SK-N-SH (cell line): ENCODE measurements around the gene GADL1. TPM values are rescaled to one million over a fixed set of nuclear protein-coding genes. Genes with fewer than 3 reads are reported as not detected.
A peak's percentile ranks its signal among the peaks of the same experiment; 100 is the strongest.

Source experiments
- CTCF ChIA-PET: fragments of 300-600, 350-600 bp; formaldehyde crosslinking; extraction: SDS; loops from one replicate; lab custom pipeline; 2021; lab: Yijun Ruan, JAX
- POLR2A ChIA-PET: fragments of 350-600 bp; sonication (Branson Sonifier 250); formaldehyde crosslinking; extraction: SDS; loops from one replicate; lab custom pipeline; 2020; ENCODE audit warnings: antibody characterized with exemption, inconsistent platforms; lab: Yijun Ruan, JAX
- DNase-seq: peaks from one replicate; pipeline ENCODE4 v3.0.0; 2012
- H2AFZ ChIP-seq: fragments of 200-600 bp; sonication (generic); 2 replicates; pipeline ENCODE4 v1.8.1; 2016; ENCODE audit warnings: antibody characterized with exemption, mild to moderate bottlenecking, low read depth
- H3F3A ChIP-seq: fragments of 200-600 bp; sonication (generic); replicated peaks from 2 replicates; pipeline ENCODE3; 2016; ENCODE audit warnings: antibody characterized with exemption, mild to moderate bottlenecking; ENCODE audit not compliant: insufficient read depth
- H3K27ac ChIP-seq, 2 experiments: fragments of 200-500 bp in 1 of 2; fragments of 200-600 bp in 1 of 2; sonication (Bioruptor generic) in 1 of 2; sonication (generic), shearing (Covaris generic) in 1 of 2; 2 replicates each; pipeline versions ENCODE4 v1.5.1 to v1.6.1; 2014 to 2016; ENCODE audit warnings: low read depth in 2 of 2, inconsistent platforms in 1 of 2, low read length in 1 of 2, mild to moderate bottlenecking in 1 of 2, mixed read lengths in 1 of 2
- H3K27me3 ChIP-seq: fragments of 200-600 bp; sonication (generic), shearing (Covaris generic); 2 replicates; pipeline ENCODE4 v1.6.1; 2016; ENCODE audit warnings: mixed run types; ENCODE audit not compliant: insufficient read depth
- H3K36me3 ChIP-seq, 2 experiments: fragments of 200-500 bp in 1 of 2; fragments of 200-600 bp in 1 of 2; sonication (Bioruptor generic) in 1 of 2; sonication (generic) in 1 of 2; replicated peaks in 1 of 2; 2 replicates each; pipeline versions ENCODE3 to v1.5.1; 2014 to 2016; ENCODE audit warnings: low read length in 1 of 2, mild to moderate bottlenecking in 1 of 2; ENCODE audit not compliant: insufficient read depth in 2 of 2, control insufficient read depth in 1 of 2
- H3K4me1 ChIP-seq, 2 experiments: fragments of 200-500 bp in 1 of 2; fragments of 200-600 bp in 1 of 2; sonication (Bioruptor generic) in 1 of 2; sonication (generic), shearing (Covaris generic) in 1 of 2; 2 replicates each; pipeline versions ENCODE4 v1.5.1 to v1.6.1; 2014 to 2016; ENCODE audit warnings: low read depth in 1 of 2, low read length in 1 of 2, mixed run types in 1 of 2; ENCODE audit not compliant: insufficient read depth in 2 of 2, control insufficient read depth in 1 of 2
- H3K4me2 ChIP-seq: fragments of 200-600 bp; sonication (generic), shearing (Covaris generic); 2 replicates; pipeline ENCODE4 v1.6.1; 2017; ENCODE audit warnings: mixed run types
- H3K4me3 ChIP-seq, 2 experiments: fragments of 200-500 bp in 1 of 2; fragments of 200-600 bp in 1 of 2; sonication (Bioruptor generic) in 1 of 2; sonication (generic), shearing (Covaris generic) in 1 of 2; 2 replicates each; pipeline versions ENCODE4 v1.5.1 to v1.8.1; 2014 to 2016; ENCODE audit warnings: low read depth in 2 of 2, inconsistent platforms in 1 of 2, low read length in 1 of 2, mild to moderate bottlenecking in 1 of 2, mixed read lengths in 1 of 2, moderate library complexity in 1 of 2
- H3K79me2 ChIP-seq: fragments of 200-600 bp; sonication (generic); 2 replicates; pipeline ENCODE4 v1.8.1; 2017; ENCODE audit warnings: mild to moderate bottlenecking; ENCODE audit not compliant: insufficient read depth
- H3K9ac ChIP-seq: fragments of 200-600 bp; sonication (generic); 2 replicates; pipeline ENCODE4 v1.6.1; 2017; ENCODE audit warnings: mixed run types
- H3K9me2 ChIP-seq: fragments of 200-600 bp; sonication (generic); 2 replicates; pipeline ENCODE4 v1.6.1; 2017; ENCODE audit warnings: mixed run types
- H3K9me3 ChIP-seq: fragments of 200-600 bp; sonication (generic); 2 replicates; pipeline ENCODE4 v1.6.1; 2017; ENCODE audit warnings: mixed run types, mild to moderate bottlenecking, moderate library complexity
- H4K20me1 ChIP-seq: fragments of 200-600 bp; sonication (generic); 2 replicates; pipeline ENCODE4 v1.6.1; 2017; ENCODE audit warnings: mild to moderate bottlenecking, mixed run types; ENCODE audit not compliant: insufficient read depth
- FOSL2 ChIP-seq: IDR thresholded peaks from 2 replicates; pipeline ENCODE4 v1.4.0; 2012; ENCODE audit warnings: low read depth, mild to moderate bottlenecking, moderate library complexity, borderline replicate concordance
- JUND ChIP-seq: IDR thresholded peaks from 2 replicates; pipeline ENCODE4 v1.4.0; 2012
- MAX ChIP-seq: IDR thresholded peaks from 2 replicates; pipeline ENCODE4 v1.4.0; 2012; ENCODE audit warnings: low read depth
- MEF2A ChIP-seq: IDR thresholded peaks from 2 replicates; pipeline ENCODE4 v1.4.0; 2012; ENCODE audit warnings: low read depth, borderline replicate concordance
- NFIC ChIP-seq: IDR thresholded peaks from 2 replicates; pipeline ENCODE4 v1.4.0; 2012; ENCODE audit warnings: borderline replicate concordance
- NRF1 ChIP-seq: IDR thresholded peaks from 2 replicates; pipeline ENCODE4 v1.6.1; 2012; ENCODE audit warnings: low read depth, mild to moderate bottlenecking, low read length
- PBX3 ChIP-seq: IDR thresholded peaks from 2 replicates; pipeline ENCODE4; 2012
- RCOR1 ChIP-seq: fragments of 150-350 bp; IDR thresholded peaks from 2 replicates; pipeline ENCODE4 v1.6.1; 2017; ENCODE audit warnings: antibody characterized with exemption, low read length
- YY1 ChIP-seq: IDR thresholded peaks from 2 replicates; pipeline ENCODE4 v1.4.0; 2012; ENCODE audit warnings: low read depth, mild to moderate bottlenecking
- WGBS: methylation state at CpG from one replicate; pipeline ENCODE4 v1.1.6; 2017; ENCODE audit warnings: low lambda C conversion rate; 5-methylcytosine and 5-hydroxymethylcytosine counted together
- polyA plus RNA-seq, 3 experiments: library from polyadenylated mRNA; depleted of rRNA; stranded (reverse); fragments of >200 nt; gene quantifications; 2 replicates each; pipeline ENCODE4 v1.2.3, GENCODE V29; 2012
- TF ChIP-seq, protein P1 (sequence below): IDR thresholded peaks from 2 replicates; pipeline ENCODE4 v1.6.1; 2012; ENCODE audit warnings: mild to moderate bottlenecking, low read depth, low read length, moderate library complexity

Gene GADL1
- polyA plus RNA-seq, 1 of the 3 experiments (the other 2 are of a cell fraction) = not detected

GRCh38 chr3:30752970-30753369, 141.5 kb downstream of the GADL1 start:
- WGBS = 38% methylated on average over 4 of the region's 4 CpGs

GRCh38 chr3:30752491-30752890, 142.0 kb downstream of the GADL1 start:
- H3K27ac ChIP-seq = no peak overlapping the region
- no peaks in the 10 kb centered on the region for H3K27me3 ChIP-seq
- H3K4me1 ChIP-seq = peaks cover 0 to 23% of the 10 kb centered on the region in 2 experiments; a peak in 2 of 4 replicates
- TF ChIP-seq NFIC = no peak
- TF ChIP-seq, protein P1, sequence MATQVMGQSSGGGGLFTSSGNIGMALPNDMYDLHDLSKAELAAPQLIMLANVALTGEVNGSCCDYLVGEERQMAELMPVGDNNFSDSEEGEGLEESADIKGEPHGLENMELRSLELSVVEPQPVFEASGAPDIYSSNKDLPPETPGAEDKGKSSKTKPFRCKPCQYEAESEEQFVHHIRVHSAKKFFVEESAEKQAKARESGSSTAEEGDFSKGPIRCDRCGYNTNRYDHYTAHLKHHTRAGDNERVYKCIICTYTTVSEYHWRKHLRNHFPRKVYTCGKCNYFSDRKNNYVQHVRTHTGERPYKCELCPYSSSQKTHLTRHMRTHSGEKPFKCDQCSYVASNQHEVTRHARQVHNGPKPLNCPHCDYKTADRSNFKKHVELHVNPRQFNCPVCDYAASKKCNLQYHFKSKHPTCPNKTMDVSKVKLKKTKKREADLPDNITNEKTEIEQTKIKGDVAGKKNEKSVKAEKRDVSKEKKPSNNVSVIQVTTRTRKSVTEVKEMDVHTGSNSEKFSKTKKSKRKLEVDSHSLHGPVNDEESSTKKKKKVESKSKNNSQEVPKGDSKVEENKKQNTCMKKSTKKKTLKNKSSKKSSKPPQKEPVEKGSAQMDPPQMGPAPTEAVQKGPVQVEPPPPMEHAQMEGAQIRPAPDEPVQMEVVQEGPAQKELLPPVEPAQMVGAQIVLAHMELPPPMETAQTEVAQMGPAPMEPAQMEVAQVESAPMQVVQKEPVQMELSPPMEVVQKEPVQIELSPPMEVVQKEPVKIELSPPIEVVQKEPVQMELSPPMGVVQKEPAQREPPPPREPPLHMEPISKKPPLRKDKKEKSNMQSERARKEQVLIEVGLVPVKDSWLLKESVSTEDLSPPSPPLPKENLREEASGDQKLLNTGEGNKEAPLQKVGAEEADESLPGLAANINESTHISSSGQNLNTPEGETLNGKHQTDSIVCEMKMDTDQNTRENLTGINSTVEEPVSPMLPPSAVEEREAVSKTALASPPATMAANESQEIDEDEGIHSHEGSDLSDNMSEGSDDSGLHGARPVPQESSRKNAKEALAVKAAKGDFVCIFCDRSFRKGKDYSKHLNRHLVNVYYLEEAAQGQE = no peak
- TF ChIP-seq YY1 = no peak
- TF ChIP-seq MEF2A = no peak
- no peak for TF ChIP-seq RCOR1
- no peak for TF ChIP-seq MAX
- TF ChIP-seq, all 33 proteins: peak for 0
- Histone ChIP-seq H3K9me2 (no peaks in the 10 kb centered on the region), H3K4me2 (no peak overlapping the region), H3K9ac (no peak overlapping the region), H3K36me3 (no peaks in the 10 kb centered on the region), H3F3A (no peaks in the 10 kb centered on the region), H3K4me3 (no peak overlapping the region), H3K9me3 (no peaks in the 10 kb centered on the region), H3K79me2 (no peaks in the 10 kb centered on the region), H4K20me1 (no peaks in the 10 kb centered on the region), H2AFZ (no peak overlapping the region)
- CTCF ChIA-PET = interaction anchor here (1.0 to 5.6 kb wide), 8 partner anchors 12 to 1600 kb away, joined by 3 to 38 read pairs (median 4); no protein-coding TSS in a partner anchor
- POLR2A ChIA-PET = no interaction called here
- 91% methylated on average over 5 of the region's 5 CpGs for WGBS
- DNase-seq = no peak

More at GRCh38 chr3:30752970-30753369, 141.5 kb downstream of the GADL1 start:
- CTCF ChIA-PET = interaction anchor here (1.1 to 5.6 kb wide), 3 partner anchors 11 to 1110 kb away, joined by 3 to 38 read pairs (median 4); no protein-coding TSS in a partner anchor
- H3K36me3 ChIP-seq = no peaks in the 10 kb centered on the region
- no peak overlapping the region for H3K9ac ChIP-seq
- no peaks in the 10 kb centered on the region for H3K9me2 ChIP-seq
- H3K27me3 ChIP-seq = no peaks in the 10 kb centered on the region
- H3F3A ChIP-seq = no peaks in the 10 kb centered on the region
- H3K27ac ChIP-seq = no peak overlapping the region
- no peaks in the 10 kb centered on the region for H4K20me1 ChIP-seq
- H3K4me1 ChIP-seq = peaks cover 0 to 18% of the 10 kb centered on the region in 2 experiments; a peak in 2 of 4 replicates
- no peak for DNase-seq
- H2AFZ ChIP-seq = no peak overlapping the region
- H3K79me2 ChIP-seq = no peaks in the 10 kb centered on the region
- H3K9me3 ChIP-seq = no peaks in the 10 kb centered on the region
- TF ChIP-seq NRF1 = no peak
- TF ChIP-seq FOSL2 = peak; percentile 24; the same call in 1 of the 2 replicates
- TF ChIP-seq PBX3 = peak; percentile 43
- 0 out of 2 replicates have a peak, but pooled peaks have one; percentile 6 for TF ChIP-seq JUND
- POLR2A ChIA-PET = no interaction called here
- H3K4me3 ChIP-seq = no peak overlapping the region
- H3K4me2 ChIP-seq = no peak overlapping the region
